Measurements from ENCODE around the gene RPP30.

- TF ChIP-seq POLR2A (IDR thresholded peaks at IDR 0.05; ENCODE audit: low read depth) (no peak), CTCF (IDR thresholded peaks at IDR 0.05) (no peak)
These were observed 53.6 kb downstream of the RPP30 start for GRCh38 chr10:90925079-90926029.

Measured in esophagus muscularis mucosa (tissue), 3 donors.